ENCODE measurements around the gene SSNA1. TPM values are rescaled to one million over a fixed set of nuclear protein-coding genes. Genes with fewer than 3 reads are reported as not detected.

Gene SSNA1
- total RNA-seq, 1 donor from 2014 or later: 58.1 TPM

DNA sequence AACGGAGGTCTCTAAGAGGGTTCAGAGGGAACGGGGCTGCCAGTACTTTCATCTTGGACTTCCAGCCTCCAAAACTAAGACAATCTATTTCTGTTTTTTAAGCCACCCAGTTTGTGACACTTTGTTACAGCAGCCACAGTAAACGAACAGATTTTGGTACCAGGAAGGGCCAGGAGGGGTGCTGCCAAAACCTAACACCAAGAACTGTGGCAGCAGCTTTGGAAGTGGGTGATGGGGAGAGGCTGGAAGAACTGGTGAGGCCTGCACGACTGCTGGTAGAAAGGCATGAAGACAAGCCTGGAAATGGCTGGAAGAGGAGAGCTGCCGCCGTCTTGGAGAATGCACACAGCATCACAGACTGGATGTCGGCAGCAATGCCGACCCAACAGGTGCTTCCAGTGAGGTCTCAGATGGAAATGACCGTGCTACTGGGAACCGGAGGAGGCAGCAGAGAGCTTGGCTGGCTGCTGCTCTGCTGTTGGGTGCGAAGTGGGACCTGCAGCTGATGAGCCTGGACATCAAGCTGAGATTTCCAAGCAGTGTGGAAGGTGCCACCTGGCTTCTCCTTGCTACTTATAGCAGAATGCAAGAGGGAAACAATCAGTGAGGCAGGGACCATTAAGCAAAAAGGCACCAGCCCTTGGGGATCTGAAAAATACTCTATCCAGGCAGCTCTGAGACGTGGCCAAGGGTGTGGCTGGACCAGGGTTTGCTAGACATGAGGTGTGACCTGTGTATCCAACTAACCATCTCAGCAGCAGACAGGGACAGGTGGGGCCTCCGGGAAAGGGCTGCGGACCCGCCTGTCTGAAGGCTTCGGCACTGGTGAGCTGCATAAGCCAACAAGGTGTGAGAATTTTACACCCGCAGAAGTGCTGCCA is 11.9 kb upstream of the SSNA1 start:
- Mint-ChIP-seq H3K36me3 (ENCODE audit: unreplicated experiment) (peaks cover 7% of the 10 kb centered on the region), H3K27ac (ENCODE audit: unreplicated experiment) (no peak overlapping the region), H3K27me3 (ENCODE audit: unreplicated experiment) (no peaks in the 10 kb centered on the region), H3K4me1 (ENCODE audit: unreplicated experiment) (peaks cover 2% of the 10 kb centered on the region), H3K4me3 (ENCODE audit: unreplicated experiment) (no peak overlapping the region), H3K9me3 (ENCODE audit: unreplicated experiment) (no peaks in the 10 kb centered on the region)
- DNase-seq (ENCODE audit: extremely low spot score, unreplicated experiment): no peak
- TF ChIP-seq, protein P1, sequence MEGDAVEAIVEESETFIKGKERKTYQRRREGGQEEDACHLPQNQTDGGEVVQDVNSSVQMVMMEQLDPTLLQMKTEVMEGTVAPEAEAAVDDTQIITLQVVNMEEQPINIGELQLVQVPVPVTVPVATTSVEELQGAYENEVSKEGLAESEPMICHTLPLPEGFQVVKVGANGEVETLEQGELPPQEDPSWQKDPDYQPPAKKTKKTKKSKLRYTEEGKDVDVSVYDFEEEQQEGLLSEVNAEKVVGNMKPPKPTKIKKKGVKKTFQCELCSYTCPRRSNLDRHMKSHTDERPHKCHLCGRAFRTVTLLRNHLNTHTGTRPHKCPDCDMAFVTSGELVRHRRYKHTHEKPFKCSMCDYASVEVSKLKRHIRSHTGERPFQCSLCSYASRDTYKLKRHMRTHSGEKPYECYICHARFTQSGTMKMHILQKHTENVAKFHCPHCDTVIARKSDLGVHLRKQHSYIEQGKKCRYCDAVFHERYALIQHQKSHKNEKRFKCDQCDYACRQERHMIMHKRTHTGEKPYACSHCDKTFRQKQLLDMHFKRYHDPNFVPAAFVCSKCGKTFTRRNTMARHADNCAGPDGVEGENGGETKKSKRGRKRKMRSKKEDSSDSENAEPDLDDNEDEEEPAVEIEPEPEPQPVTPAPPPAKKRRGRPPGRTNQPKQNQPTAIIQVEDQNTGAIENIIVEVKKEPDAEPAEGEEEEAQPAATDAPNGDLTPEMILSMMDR (IDR thresholded peaks at IDR 0.05): peak; percentile 48

DNA sequence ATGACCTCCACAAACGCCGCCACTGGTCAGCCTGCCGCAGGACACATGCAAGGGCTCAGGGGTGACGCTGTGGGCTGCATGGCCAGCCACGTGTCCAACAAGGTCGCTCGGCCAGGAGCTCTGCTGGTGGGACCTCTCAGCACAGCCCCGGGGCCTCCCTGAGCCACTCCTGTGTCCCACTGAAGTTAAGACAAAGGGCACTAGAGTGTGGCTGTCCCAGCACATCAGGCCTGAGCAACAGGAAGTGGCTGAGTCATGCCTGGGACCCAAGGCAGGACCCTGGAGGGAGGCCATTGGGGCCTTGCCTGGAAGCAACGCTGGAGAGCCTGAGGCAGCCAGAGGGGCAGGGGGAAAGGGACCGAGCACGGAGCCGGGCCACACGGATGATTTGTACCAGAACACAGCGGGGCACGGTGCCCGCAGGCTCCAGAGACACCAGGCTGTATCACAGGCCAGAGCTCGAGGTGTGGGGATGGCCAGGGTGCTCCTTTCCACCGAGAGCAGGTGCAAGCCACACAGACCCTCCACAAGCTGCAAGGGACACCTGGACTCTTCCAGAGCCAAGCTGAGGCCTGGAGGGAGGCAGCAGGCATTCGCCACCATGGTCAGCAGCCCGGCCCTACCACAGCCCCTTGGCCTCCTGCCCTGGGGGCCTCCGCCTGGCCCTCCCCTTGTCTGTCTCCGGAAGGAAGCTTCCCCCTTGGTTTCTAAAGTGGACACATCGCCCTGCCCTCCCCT is 10.1 kb upstream of the SSNA1 start:
- no peak for DNase-seq (ENCODE audit: extremely low spot score, unreplicated experiment)
- H3K27ac Mint-ChIP-seq (ENCODE audit: unreplicated experiment): no peak overlapping the region
- H3K4me1 Mint-ChIP-seq (ENCODE audit: unreplicated experiment): peaks cover 2% of the 10 kb centered on the region
- H3K4me3 Mint-ChIP-seq (ENCODE audit: unreplicated experiment): no peak overlapping the region
- no peaks in the 10 kb centered on the region for H3K27me3 Mint-ChIP-seq (ENCODE audit: unreplicated experiment)
- H3K36me3 Mint-ChIP-seq (ENCODE audit: unreplicated experiment): peaks cover 11% of the 10 kb centered on the region
- no peaks in the 10 kb centered on the region for H3K9me3 Mint-ChIP-seq (ENCODE audit: unreplicated experiment)
- TF ChIP-seq, protein P1 (IDR thresholded peaks at IDR 0.05): no peak

DNA sequence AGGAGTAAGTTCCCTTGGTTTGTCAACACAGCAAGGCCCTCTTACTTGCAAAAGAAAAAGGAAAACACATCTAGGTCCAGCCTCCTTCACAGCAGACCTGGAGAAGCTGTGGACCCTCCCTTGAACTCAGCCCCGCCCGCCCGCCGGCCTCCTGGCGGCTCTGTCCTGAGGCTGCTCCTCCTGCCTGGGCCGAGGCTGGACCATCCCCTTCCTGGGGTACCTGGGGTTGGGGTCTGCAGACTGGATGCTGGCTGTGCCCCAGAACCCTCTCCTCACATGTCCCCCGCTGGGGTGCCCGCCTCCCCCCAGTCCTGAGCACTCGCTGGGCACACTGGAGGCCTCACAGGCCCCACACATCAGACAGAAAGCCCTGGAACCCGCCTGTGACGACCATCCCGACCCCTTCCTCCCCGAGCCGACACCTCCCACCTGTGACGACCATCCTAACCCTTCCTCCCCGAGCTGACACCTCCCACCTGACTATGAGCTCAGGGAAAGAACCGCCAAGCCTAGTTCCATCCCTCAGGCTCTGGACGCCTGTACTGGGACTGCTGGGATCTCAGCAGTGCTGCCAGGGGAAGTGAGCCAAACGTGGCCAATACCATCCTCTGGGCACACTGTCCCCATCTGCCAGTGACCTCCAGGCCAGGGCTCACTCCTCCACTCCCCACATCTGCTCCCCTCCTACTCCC is 9.4 kb upstream of the SSNA1 start:
- no peak for DNase-seq (ENCODE audit: extremely low spot score, unreplicated experiment)
- Mint-ChIP-seq H3K9me3 (ENCODE audit: unreplicated experiment) (no peaks in the 10 kb centered on the region), H3K27ac (ENCODE audit: unreplicated experiment) (no peak overlapping the region), H3K4me3 (ENCODE audit: unreplicated experiment) (no peak overlapping the region), H3K4me1 (ENCODE audit: unreplicated experiment) (peaks cover 2% of the 10 kb centered on the region), H3K36me3 (ENCODE audit: unreplicated experiment) (peaks cover 12% of the 10 kb centered on the region), H3K27me3 (ENCODE audit: unreplicated experiment) (no peaks in the 10 kb centered on the region)
- TF ChIP-seq, protein P1 (IDR thresholded peaks at IDR 0.05): no peak

DNA sequence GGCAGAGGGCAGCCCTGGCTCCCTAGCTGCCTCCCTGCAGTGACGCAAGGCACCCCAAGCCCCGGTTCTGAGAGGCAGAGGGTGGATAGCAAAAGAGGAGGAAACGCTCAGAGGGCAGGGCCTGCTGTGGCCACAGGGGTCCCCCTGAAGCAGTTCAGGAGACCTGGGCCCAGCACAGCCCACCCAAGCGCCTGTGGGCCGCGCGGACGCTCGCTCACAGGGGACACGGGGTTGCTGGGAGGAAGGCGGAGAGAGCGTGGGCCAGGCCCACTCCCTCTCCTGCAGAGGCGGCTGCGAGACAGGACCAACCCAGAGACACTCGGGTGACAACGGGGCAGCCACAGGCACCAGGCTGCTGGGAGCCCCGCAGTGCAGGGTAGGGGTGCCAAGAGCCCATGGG is 8.7 kb upstream of the SSNA1 start:
- H3K36me3 Mint-ChIP-seq (ENCODE audit: unreplicated experiment): peaks cover 14% of the 10 kb centered on the region
- H3K27me3 Mint-ChIP-seq (ENCODE audit: unreplicated experiment): no peaks in the 10 kb centered on the region
- H3K9me3 Mint-ChIP-seq (ENCODE audit: unreplicated experiment): no peaks in the 10 kb centered on the region
- H3K4me1 Mint-ChIP-seq (ENCODE audit: unreplicated experiment): peaks cover 2% of the 10 kb centered on the region
- TF ChIP-seq, protein P1 (IDR thresholded peaks at IDR 0.05): no peak
- no peak overlapping the region for H3K27ac Mint-ChIP-seq (ENCODE audit: unreplicated experiment)
- no peak overlapping the region for H3K4me3 Mint-ChIP-seq (ENCODE audit: unreplicated experiment)
- no peak for DNase-seq (ENCODE audit: extremely low spot score, unreplicated experiment)

Measured in osteocyte (in vitro differentiated cells).